B cell (primary cell): Measurements from ENCODE around the gene ZBP1. TPM values are rescaled to one million over a fixed set of nuclear protein-coding genes. Genes with fewer than 3 reads are reported as not detected.
A peak's percentile ranks its signal among the peaks of the same experiment; 100 is the strongest.

Source experiments
- ATAC-seq: fragments of 200-7000 bp; cut with Tn5 transposase; one replicate; pipeline ENCODE4 v1.10.0; 2021; ENCODE audit warnings: low read depth, mild to moderate bottlenecking, moderate number of reproducible peaks, moderate library complexity
- CTCF ChIA-PET: fragments of 350-600 bp; sonication (Branson Sonifier 250); formaldehyde crosslinking; loops from one replicate; lab custom pipeline; 2021; ENCODE audit warnings: antibody characterized with exemption, inconsistent platforms; lab: Charles Lee
- POLR2A ChIA-PET: fragments of 350-600 bp; sonication (Branson Sonifier 250); formaldehyde crosslinking; loops from one replicate; lab custom pipeline; 2021; ENCODE audit warnings: antibody characterized with exemption; lab: Charles Lee
- DNase-seq: peaks from one replicate; pipeline ENCODE4 v3.0.0; 2013
- H2AFZ ChIP-seq: 2 replicates; pipeline ENCODE4 v1.6.1; 2012; ENCODE audit warnings: mild to moderate bottlenecking, low read depth, low read length; ENCODE audit not compliant: insufficient read depth, poor library complexity, severe bottlenecking
- H3K27ac ChIP-seq, 2 donors: 1 replicate in 1 of 2; 2 replicates in 1 of 2; pipeline ENCODE4 v1.5.1; 2012 to 2013; ENCODE audit warnings: low read length in 2 of 2, mild to moderate bottlenecking in 2 of 2, moderate library complexity in 1 of 2
- H3K27me3 ChIP-seq, 4 experiments: fragments of 200-600 bp in 1 of 4; sonication (generic) in 1 of 4; replicated peaks in 1 of 4; 1 replicate in 2 of 4; 2 replicates in 2 of 4; pipeline versions ENCODE4 v1.6.1 to v1.7.0; 2013 to 2016; ENCODE audit warnings: low read length in 3 of 4, mild to moderate bottlenecking in 2 of 4, mixed read lengths in 1 of 4, moderate library complexity in 1 of 4; ENCODE audit not compliant: insufficient read depth in 4 of 4, control insufficient read depth in 3 of 4; ENCODE audit errors: control extremely low read depth in 1 of 4
- H3K36me3 ChIP-seq, 2 experiments: replicated peaks in 1 of 2; 1 replicate in 1 of 2; 2 replicates in 1 of 2; pipeline versions ENCODE4 v1.6.1 to v1.7.1; 2013; ENCODE audit warnings: low read length in 1 of 2; ENCODE audit not compliant: insufficient read depth in 2 of 2, control insufficient read depth in 1 of 2; ENCODE audit errors: control extremely low read depth in 1 of 2, extremely low read depth in 1 of 2
- H3K4me1 ChIP-seq, 2 donors: fragments of 200-600 bp in 1 of 2; sonication (generic) in 1 of 2; 1 replicate in 1 of 2; 2 replicates in 1 of 2; pipeline versions ENCODE4 v1.5.1 to v1.6.1; 2013 to 2017; ENCODE audit warnings: low read length in 2 of 2; ENCODE audit not compliant: control insufficient read depth in 2 of 2, insufficient read depth in 2 of 2
- H3K4me2 ChIP-seq: replicated peaks from 2 replicates; pipeline ENCODE3; 2012; ENCODE audit warnings: mild to moderate bottlenecking, low read depth, low read length; ENCODE audit not compliant: poor library complexity, severe bottlenecking
- H3K4me3 ChIP-seq, 5 experiments: fragments of 200-600 bp in 1 of 5; sonication (generic) in 1 of 5; 1 replicate in 3 of 5; 2 replicates in 2 of 5; pipeline versions ENCODE4 v1.5.1 to v1.7.0; 2011 to 2016; ENCODE audit warnings: low read length in 4 of 5, mild to moderate bottlenecking in 4 of 5, low read depth in 2 of 5, control low read depth in 1 of 5, moderate library complexity in 1 of 5; ENCODE audit not compliant: insufficient read depth in 1 of 5; ENCODE audit errors: control extremely low read depth in 1 of 5, extremely low read depth in 1 of 5
- H3K79me2 ChIP-seq: fragments of 200-600 bp; sonication (generic); one replicate; pipeline ENCODE4 v1.6.0; 2016; ENCODE audit warnings: low read length; ENCODE audit not compliant: control insufficient read depth, insufficient read depth
- H3K9ac ChIP-seq: fragments of 200-600 bp; sonication (generic); 2 replicates; pipeline ENCODE4 v1.6.1; 2017; ENCODE audit warnings: mild to moderate bottlenecking, low read length, moderate library complexity
- H3K9me3 ChIP-seq, 3 donors: one replicate each; pipeline versions ENCODE4 v1.6.1 to v1.7.1; 2013; ENCODE audit warnings: low read length in 2 of 3; ENCODE audit not compliant: control insufficient read depth in 2 of 3, insufficient read depth in 1 of 3; ENCODE audit errors: control extremely low read depth in 1 of 3
- H4K20me1 ChIP-seq: 2 replicates; pipeline ENCODE4 v1.6.0; 2012; ENCODE audit warnings: mild to moderate bottlenecking, low read length; ENCODE audit not compliant: insufficient read depth, control insufficient read depth, poor library complexity, severe bottlenecking
- H3K27ac Mint-ChIP-seq: one replicate; pipeline ENCODE4 v1.8.0; 2021; ENCODE audit warnings: mixed read lengths
- H3K27me3 Mint-ChIP-seq: one replicate; pipeline ENCODE4 v1.8.0; 2021; ENCODE audit warnings: mixed read lengths
- H3K4me1 Mint-ChIP-seq: one replicate; pipeline ENCODE4 v1.8.0; 2021; ENCODE audit warnings: mixed read lengths
- H3K4me3 Mint-ChIP-seq: one replicate; pipeline ENCODE4 v1.8.0; 2021; ENCODE audit warnings: mixed read lengths
- H3K9me3 Mint-ChIP-seq: one replicate; pipeline ENCODE4 v1.8.0; 2022; ENCODE audit warnings: mixed read lengths; ENCODE audit not compliant: insufficient read depth
- EZH2 ChIP-seq: IDR thresholded peaks from 2 replicates; pipeline ENCODE4 v1.6.1; 2012; ENCODE audit warnings: borderline replicate concordance, low read depth, mild to moderate bottlenecking, moderate library complexity, low read length; ENCODE audit not compliant: insufficient read depth, poor library complexity, severe bottlenecking
- WGBS: methylation state at CpG from one replicate; pipeline ENCODE4 v1.1.5; 2013; ENCODE audit warnings: missing lambda C conversion rate; ENCODE audit not compliant: insufficient coverage; 5-methylcytosine and 5-hydroxymethylcytosine counted together
- intact Hi-C: fragments of 100-400 bp; cut with micrococcal nuclease; formaldehyde crosslinking; loops from one replicate; pipeline ENCODE4 v1.10.0; 2022
- polyA plus RNA-seq: library from polyadenylated mRNA; depleted of rRNA; stranded (reverse); fragments of >200 nt; gene quantifications from 2 replicates; pipeline ENCODE4 v1.2.3, GENCODE V29; 2012
- total RNA-seq, 2 donors: library from RNA; stranded (reverse); fragments of 120-200 nt in 1 of 2; gene quantifications; 1 replicate in 1 of 2; 2 replicates in 1 of 2; pipeline versions ENCODE4 v1.2.3 to v1.2.4, GENCODE V29; 2013 to 2022
- TF ChIP-seq, protein P1 (sequence below): fragments of 200-600 bp; IDR thresholded peaks from one replicate; pipeline ENCODE4 v1.8.0; 2022; ENCODE audit warnings: antibody characterized with exemption, mild to moderate bottlenecking

The ZBP1 gene
- total and polyA plus RNA-seq, 2 donors (not counting 1 experiment from before 2014, with no cell fraction given) = 29.9 to 69.2 TPM

DNA sequence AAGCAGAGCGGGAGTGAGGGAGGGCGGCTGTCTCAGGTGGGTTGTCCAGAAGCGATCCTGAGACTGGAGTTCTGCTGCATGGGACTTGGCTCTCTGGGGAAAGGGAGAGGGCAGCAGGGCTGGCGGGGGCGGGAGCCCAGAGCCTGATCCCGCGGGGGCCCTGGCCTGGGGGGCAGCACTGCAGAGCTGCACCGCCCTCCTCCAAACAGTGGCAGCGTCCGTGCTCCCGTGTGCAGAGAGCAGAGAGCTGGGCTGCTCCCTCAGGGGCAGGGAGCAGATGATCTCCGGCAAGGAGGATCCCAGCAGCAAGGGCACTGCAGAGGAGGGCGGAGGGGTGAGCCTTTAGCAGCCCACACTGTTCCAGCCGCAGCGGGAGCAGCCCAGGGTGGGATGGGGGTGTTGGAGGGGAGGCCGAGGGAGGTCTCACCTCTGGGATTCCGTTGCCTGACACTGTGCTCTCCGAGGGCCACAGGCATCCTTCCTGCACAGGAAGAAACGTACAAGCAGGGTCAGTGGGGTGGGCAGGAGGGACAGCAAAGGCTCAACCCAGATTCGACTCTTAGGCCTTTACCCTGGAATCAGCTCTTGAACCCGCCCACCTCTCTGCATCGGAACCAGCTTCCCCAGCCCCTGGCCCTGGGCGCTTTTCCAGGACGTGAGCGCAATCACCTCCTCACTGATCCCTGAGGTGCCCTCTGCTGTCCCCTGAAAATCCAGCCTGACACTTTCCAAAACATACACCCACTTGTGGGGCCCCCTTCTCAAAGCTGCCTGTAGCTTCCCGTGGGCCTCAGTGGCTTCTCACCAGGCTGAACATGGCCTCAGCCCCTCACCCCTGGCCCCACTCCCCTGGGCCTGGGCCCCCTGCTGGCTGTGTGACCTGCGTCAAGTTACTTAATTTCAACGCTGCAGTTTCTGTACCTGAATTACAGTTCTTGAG lies 32.6 kb upstream of the ZBP1 start:
- ATAC-seq = no peak
- H3K4me1 ChIP-seq = peaks cover 4 to 10% of the 10 kb centered on the region in 2 donors
- H3K9ac ChIP-seq = no peak overlapping the region
- peaks cover 0 to 65% of the 10 kb centered on the region in 2 experiments for H3K36me3 ChIP-seq
- Mint-ChIP-seq H3K27me3 (no peaks in the 10 kb centered on the region), H3K9me3 (no peaks in the 10 kb centered on the region), H3K27ac (no peak overlapping the region), H3K4me3 (no peak overlapping the region), H3K4me1 (peaks cover 19% of the 10 kb centered on the region)
- DNase-seq = peak; percentile 7
- no peak overlapping the region for H2AFZ ChIP-seq
- TF ChIP-seq, protein P1, sequence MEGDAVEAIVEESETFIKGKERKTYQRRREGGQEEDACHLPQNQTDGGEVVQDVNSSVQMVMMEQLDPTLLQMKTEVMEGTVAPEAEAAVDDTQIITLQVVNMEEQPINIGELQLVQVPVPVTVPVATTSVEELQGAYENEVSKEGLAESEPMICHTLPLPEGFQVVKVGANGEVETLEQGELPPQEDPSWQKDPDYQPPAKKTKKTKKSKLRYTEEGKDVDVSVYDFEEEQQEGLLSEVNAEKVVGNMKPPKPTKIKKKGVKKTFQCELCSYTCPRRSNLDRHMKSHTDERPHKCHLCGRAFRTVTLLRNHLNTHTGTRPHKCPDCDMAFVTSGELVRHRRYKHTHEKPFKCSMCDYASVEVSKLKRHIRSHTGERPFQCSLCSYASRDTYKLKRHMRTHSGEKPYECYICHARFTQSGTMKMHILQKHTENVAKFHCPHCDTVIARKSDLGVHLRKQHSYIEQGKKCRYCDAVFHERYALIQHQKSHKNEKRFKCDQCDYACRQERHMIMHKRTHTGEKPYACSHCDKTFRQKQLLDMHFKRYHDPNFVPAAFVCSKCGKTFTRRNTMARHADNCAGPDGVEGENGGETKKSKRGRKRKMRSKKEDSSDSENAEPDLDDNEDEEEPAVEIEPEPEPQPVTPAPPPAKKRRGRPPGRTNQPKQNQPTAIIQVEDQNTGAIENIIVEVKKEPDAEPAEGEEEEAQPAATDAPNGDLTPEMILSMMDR = no peak
- TF ChIP-seq EZH2 = no peak
- H3K9me3 ChIP-seq = no peaks in the 10 kb centered on the region
- CTCF ChIA-PET = interaction anchor here (1.0 to 7.0 kb wide), 16 partner anchors 7 to 527 kb away, joined by 3 to 100 read pairs (median 6); partner anchors contain the start of gene ZBP1
- no peak overlapping the region for H3K27ac ChIP-seq
- no peak overlapping the region for H3K4me2 ChIP-seq
- intact Hi-C loops = loop anchor here (10.0 kb wide), 1 partner anchor 192 kb away; no protein-coding TSS in a partner anchor
- peaks cover 57% of the 10 kb centered on the region for H4K20me1 ChIP-seq
- peaks cover 8% of the 10 kb centered on the region for H3K79me2 ChIP-seq
- WGBS = 96% methylated on average over 27 of the region's 28 CpGs
- POLR2A ChIA-PET = interaction anchor here (1.3 kb wide), 1 partner anchor 25 kb away, joined by 4 read pairs; no protein-coding TSS in a partner anchor
- no peaks in the 10 kb centered on the region for H3K27me3 ChIP-seq
- no peak overlapping the region for H3K4me3 ChIP-seq
